A673 (cell line): ENCODE measurements around the gene CACHD1.

ENCODE experiments used
- EZH2 ChIP-seq: fragments of 200-600 bp; sonication (generic); IDR thresholded peaks from 2 replicates; pipeline ENCODE4 v1.6.1; 2017; ENCODE audit warnings: borderline replicate concordance, low read depth, mild to moderate bottlenecking, mixed read lengths, antibody characterized with exemption, low read length; ENCODE audit not compliant: poor library complexity, severe bottlenecking
- TF ChIP-seq, protein P1 (sequence below): fragments of 300-800, 200-600 bp; sonication (generic); conservative IDR thresholded peaks from 2 replicates; pipeline ENCODE4 v1.5.1; 2017; ENCODE audit warnings: low read depth, mild to moderate bottlenecking, antibody characterized with exemption, low read length, moderate library complexity, mixed read lengths

DNA sequence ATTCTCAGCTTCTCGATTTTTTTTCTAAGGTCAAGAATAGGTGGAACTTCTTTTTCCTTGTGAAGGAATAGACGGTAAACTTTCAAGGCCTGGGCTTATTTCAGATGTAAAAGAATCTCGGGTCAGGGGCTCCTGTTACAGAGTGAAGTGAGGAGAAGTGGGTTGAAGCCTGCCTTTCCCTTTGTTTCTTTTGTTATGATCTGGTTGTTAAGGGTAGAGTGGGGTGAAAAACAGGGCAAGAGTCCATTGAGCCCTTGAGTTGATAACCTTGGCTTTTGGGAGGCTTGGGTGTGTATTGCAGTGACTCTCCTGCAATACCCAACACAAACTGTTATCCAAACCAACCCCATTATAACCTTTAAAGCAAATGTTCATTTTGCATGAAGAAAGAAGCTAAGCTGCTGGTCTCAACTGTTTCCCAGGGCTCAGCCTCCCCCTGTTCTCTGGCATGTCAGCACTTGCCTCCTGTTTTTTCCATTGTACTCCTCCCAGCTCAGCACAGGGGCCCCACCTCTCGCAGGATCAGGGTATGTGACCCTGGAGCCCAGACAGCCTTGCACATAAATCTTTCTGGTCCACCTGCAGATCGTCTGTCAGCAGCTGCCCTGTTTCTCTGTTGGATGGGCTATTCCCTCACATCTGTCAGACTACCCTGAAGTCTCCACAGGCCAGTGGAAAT is 102.4 kb downstream of the CACHD1 start:
- TF ChIP-seq, protein P1, sequence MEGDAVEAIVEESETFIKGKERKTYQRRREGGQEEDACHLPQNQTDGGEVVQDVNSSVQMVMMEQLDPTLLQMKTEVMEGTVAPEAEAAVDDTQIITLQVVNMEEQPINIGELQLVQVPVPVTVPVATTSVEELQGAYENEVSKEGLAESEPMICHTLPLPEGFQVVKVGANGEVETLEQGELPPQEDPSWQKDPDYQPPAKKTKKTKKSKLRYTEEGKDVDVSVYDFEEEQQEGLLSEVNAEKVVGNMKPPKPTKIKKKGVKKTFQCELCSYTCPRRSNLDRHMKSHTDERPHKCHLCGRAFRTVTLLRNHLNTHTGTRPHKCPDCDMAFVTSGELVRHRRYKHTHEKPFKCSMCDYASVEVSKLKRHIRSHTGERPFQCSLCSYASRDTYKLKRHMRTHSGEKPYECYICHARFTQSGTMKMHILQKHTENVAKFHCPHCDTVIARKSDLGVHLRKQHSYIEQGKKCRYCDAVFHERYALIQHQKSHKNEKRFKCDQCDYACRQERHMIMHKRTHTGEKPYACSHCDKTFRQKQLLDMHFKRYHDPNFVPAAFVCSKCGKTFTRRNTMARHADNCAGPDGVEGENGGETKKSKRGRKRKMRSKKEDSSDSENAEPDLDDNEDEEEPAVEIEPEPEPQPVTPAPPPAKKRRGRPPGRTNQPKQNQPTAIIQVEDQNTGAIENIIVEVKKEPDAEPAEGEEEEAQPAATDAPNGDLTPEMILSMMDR: no peak
- no peak for TF ChIP-seq EZH2
